Subcutaneous adipose tissue (tissue), 4 donors: ENCODE results near the gene ZNF532. TPM values are rescaled to one million over a fixed set of nuclear protein-coding genes. Genes with fewer than 3 reads are reported as not detected.

Experiments used
- CTCF ChIP-seq: fragments of 450-650 bp; IDR thresholded peaks from one replicate; pipeline ENCODE4 v1.5.1; 2016; ENCODE audit warnings: low read depth, mild to moderate bottlenecking, control low read depth, antibody characterized with exemption, moderate library complexity
- total RNA-seq, 4 donors: library from RNA; depleted of rRNA; stranded (reverse); fragments of >200 nt; gene quantifications; one replicate each; pipeline ENCODE4 v1.1.0, GENCODE V29; 2016

Gene ZNF532
- total RNA-seq, 4 donors from 2014 or later = 37.2 to 66.1 (median 47.6) TPM

DNA sequence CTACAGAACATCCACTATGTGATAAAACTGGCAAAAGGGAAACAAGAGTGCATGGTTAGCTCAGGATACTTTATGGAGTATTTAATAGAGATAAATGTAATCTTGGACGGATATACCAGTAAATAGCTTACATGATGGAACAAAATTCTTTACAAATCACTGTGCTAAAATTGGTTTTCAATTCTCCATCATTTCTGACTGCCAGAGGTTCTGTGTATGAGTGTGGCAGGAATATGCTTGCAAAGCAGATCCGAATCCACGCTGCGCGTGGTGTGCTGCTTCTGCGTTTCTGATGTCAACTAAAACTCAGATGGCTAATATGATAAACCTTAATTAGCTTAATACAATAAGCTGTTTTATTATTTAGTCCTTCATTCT is 2.1 kb downstream of the ZNF532 start:
- no peak for TF ChIP-seq CTCF

DNA sequence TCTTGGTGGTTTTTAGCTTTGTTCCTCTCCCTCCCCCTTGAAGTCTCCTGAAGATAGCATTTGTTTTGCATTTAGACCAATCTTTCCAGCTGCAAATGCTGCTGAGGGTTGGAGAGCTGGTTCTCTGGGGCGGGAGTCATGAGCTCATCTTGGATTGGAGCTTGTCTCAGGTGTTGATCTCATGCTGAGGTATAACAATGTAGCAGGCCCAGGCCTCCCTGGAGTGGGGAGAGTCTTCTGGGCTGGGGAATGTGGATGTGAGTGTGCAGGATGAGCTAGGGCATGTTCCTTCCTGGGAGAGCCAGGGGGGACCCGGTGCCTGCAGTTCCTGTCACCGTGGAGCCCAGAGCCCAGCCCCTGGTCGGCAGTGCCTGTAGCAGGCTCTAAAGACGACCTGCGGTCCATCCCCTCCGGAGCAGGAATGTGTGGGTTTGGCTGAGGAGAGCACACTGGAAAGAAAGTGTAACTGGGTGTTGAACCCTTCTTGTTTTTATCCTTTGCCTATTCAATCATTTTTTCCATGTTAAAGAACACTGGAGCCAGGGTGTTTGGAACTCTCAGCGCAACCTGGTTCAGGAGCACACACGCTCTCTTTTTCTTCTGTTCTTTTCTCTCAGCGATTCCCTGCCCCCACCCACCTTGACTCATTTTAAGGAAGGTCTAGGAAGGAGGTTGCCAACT is 2.7 kb downstream of the ZNF532 start:
- TF ChIP-seq CTCF = no peak

- TF ChIP-seq CTCF = no peak
These were observed 3.8 kb downstream of the ZNF532 start for GRCh38 chr18:58868440-58868839.

- TF ChIP-seq CTCF = no peak
These were observed 5.5 kb downstream of the ZNF532 start for GRCh38 chr18:58870130-58870529.

GRCh38 chr18:58870621-58871020 is 5.9 kb downstream of the ZNF532 start:
- no peak for TF ChIP-seq CTCF

DNA sequence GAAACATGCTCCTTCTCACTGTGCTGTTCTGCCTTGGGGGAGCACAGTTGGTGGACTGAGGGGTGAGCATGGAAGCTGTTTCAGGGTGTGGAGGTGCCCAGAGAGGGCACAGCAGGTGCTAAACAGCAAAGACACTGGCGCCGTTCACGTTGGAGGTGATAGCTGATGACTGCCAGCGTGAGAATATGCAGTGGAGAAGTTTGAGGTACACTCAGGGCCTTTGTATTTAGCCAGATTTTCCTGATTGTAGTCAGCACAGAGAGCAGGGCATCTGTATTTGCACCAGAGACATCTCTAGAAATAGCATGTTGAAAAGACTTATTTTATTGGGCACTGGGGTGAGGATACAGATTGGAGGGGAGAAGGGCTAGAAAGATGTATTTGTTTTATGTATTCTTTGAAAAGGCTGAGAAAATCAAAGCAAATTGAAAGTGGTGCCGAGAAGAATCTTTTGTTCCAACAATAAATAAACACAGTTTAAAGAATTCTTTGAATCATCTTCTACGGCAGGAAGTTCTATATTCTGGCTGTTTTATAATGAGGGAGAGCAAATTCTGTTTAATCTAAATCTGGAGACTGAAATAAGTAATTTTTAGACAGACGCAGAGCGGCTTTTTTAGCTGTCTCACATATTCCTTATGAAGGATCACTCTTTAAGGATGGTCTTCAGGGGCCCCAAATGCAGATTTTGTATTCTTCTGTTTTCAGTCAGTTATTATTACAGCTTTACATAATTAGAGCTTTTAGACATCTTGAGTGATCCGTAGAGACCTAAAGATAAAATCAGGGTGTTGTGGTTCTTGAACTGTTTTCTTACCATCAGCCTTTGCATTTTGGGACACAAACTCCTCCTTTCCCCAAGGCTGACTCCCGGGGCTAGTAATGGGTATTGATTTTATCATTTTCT is 7.1 kb downstream of the ZNF532 start:
- no peak for TF ChIP-seq CTCF

DNA sequence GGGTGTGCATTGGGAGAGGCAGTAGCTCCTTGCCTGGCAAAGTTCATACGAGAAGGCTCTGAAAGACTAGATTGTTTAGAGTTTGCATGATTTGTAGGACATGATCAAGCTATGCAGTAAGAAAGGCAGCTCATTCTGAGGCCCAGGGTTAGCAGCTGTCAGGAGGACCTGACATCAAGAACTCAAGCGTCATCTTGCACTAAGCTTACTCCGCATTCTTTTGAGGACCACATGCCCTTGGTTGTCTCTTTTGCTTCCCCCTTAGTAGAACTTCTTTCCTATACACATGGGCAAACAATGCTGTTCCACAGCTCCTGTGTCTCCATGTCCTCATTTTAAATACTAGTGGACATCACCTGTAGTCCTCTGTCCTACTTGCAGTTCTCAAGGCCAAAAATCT is 14.0 kb downstream of the ZNF532 start:
- no peak for TF ChIP-seq CTCF
